ENCODE measurements around the gene NEIL3.

GRCh38 chr4:177400030-177400429, 90.4 kb downstream of the NEIL3 start:
- TF ChIP-seq, protein P1, sequence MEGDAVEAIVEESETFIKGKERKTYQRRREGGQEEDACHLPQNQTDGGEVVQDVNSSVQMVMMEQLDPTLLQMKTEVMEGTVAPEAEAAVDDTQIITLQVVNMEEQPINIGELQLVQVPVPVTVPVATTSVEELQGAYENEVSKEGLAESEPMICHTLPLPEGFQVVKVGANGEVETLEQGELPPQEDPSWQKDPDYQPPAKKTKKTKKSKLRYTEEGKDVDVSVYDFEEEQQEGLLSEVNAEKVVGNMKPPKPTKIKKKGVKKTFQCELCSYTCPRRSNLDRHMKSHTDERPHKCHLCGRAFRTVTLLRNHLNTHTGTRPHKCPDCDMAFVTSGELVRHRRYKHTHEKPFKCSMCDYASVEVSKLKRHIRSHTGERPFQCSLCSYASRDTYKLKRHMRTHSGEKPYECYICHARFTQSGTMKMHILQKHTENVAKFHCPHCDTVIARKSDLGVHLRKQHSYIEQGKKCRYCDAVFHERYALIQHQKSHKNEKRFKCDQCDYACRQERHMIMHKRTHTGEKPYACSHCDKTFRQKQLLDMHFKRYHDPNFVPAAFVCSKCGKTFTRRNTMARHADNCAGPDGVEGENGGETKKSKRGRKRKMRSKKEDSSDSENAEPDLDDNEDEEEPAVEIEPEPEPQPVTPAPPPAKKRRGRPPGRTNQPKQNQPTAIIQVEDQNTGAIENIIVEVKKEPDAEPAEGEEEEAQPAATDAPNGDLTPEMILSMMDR (IDR thresholded peaks at IDR 0.05 in 8 of 11, conservative IDR thresholded peaks at IDR 0.05 in 3 of 11) = no peak
- no peak for TF ChIP-seq POLR2AphosphoS5 (IDR thresholded peaks at IDR 0.05)
